Measurements from ENCODE around the gene TOP3B. TPM values are rescaled to one million over a fixed set of nuclear protein-coding genes. Genes with fewer than 3 reads are reported as not detected.

Gene TOP3B
- total RNA-seq, 6 experiments from 2014 or later: 13.5 to 20.4 (median 15.6) TPM

GRCh38 chr22:22002526-22003055 is 20.0 kb upstream of the TOP3B start:
- no peak overlapping the region for H3K4me3 ChIP-seq
- H3K27me3 ChIP-seq: no peaks in the 10 kb centered on the region
- H3K36me3 ChIP-seq: no peaks in the 10 kb centered on the region
- WGBS (ENCODE audit: insufficient coverage, low coverage, low lambda C conversion rate, missing lambda C conversion rate): 70% methylated on average over 2 of the region's 3 CpGs
- no peaks in the 10 kb centered on the region for H3K4me1 ChIP-seq
- intact Hi-C loops (cut with DNase I): no loop called here
- no peak for TF ChIP-seq POLR2A (IDR thresholded peaks at IDR 0.05)
- TF ChIP-seq, protein P1, sequence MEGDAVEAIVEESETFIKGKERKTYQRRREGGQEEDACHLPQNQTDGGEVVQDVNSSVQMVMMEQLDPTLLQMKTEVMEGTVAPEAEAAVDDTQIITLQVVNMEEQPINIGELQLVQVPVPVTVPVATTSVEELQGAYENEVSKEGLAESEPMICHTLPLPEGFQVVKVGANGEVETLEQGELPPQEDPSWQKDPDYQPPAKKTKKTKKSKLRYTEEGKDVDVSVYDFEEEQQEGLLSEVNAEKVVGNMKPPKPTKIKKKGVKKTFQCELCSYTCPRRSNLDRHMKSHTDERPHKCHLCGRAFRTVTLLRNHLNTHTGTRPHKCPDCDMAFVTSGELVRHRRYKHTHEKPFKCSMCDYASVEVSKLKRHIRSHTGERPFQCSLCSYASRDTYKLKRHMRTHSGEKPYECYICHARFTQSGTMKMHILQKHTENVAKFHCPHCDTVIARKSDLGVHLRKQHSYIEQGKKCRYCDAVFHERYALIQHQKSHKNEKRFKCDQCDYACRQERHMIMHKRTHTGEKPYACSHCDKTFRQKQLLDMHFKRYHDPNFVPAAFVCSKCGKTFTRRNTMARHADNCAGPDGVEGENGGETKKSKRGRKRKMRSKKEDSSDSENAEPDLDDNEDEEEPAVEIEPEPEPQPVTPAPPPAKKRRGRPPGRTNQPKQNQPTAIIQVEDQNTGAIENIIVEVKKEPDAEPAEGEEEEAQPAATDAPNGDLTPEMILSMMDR (IDR thresholded peaks at IDR 0.05): no peak
- DNase-seq (no peak), ATAC-seq (no peak)
- H3K9me3 ChIP-seq: no peaks in the 10 kb centered on the region
- H3K27ac ChIP-seq: no peak overlapping the region

GRCh38 chr22:22001664-22002525 is 19.3 kb upstream of the TOP3B start:
- TF ChIP-seq, protein P1 (IDR thresholded peaks at IDR 0.05): no peak
- no peak for TF ChIP-seq POLR2A (IDR thresholded peaks at IDR 0.05)
- Histone ChIP-seq H3K27ac (no peak overlapping the region), H3K27me3 (no peaks in the 10 kb centered on the region), H3K4me1 (no peaks in the 10 kb centered on the region), H3K36me3 (no peaks in the 10 kb centered on the region), H3K4me3 (no peak overlapping the region), H3K9me3 (no peaks in the 10 kb centered on the region)
- intact Hi-C loops (cut with DNase I): no loop called here
- WGBS (ENCODE audit: insufficient coverage, low coverage, low lambda C conversion rate, missing lambda C conversion rate): 100% methylated on average over 2 of the region's 2 CpGs
- DNase-seq: no peak
- ATAC-seq: no peak

DNA sequence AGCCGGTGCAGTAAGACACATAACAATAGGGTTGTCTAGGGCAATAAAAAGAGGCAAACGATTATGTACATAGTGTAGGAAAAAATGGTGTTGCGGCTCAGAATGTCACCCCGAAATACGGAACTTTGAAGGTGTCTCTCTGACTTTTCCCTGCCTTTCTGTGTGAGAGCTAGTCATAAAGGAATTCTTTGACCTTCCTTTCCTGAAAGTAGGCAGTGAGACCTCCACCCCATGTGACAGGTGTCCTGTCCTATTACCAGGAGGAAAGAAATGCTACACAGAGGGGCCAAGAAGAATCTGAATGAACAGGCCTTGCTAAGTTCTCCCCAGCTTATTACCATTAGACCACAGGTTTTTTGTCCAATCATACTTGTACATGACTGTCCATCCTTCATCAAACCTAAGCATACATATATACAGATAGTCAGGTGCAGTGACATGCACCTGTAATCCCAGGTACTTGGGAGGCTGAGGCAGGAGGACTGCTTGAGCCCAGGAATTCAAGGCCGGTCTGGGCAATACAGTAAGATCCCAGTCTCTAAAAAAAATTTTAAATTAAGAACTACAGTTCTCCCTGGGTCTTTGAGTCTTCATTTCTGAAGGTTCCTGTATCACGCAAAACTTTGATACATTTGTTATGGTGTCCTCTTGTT is 16.1 kb upstream of the TOP3B start:
- no peaks in the 10 kb centered on the region for H3K4me1 ChIP-seq
- no peaks in the 10 kb centered on the region for H3K36me3 ChIP-seq
- TF ChIP-seq, protein P1 (IDR thresholded peaks at IDR 0.05): no peak
- no peak for TF ChIP-seq POLR2A (IDR thresholded peaks at IDR 0.05)
- intact Hi-C loops (cut with DNase I): no loop called here
- ATAC-seq (no peak), DNase-seq (no peak)
- H3K27me3 ChIP-seq: no peaks in the 10 kb centered on the region
- H3K27ac ChIP-seq: no peak overlapping the region
- 76% methylated on average over 4 of the region's 7 CpGs for WGBS (ENCODE audit: insufficient coverage, low coverage, low lambda C conversion rate, missing lambda C conversion rate)
- H3K9me3 ChIP-seq: no peaks in the 10 kb centered on the region
- H3K4me3 ChIP-seq: no peak overlapping the region

GRCh38 chr22:21996175-21996720 is 13.7 kb upstream of the TOP3B start:
- TF ChIP-seq, protein P1 (IDR thresholded peaks at IDR 0.05): no peak
- no peak for TF ChIP-seq POLR2A (IDR thresholded peaks at IDR 0.05)
- Histone ChIP-seq H3K4me3 (no peak overlapping the region), H3K4me1 (peaks cover 0 to 17% (median 6%) of the 10 kb centered on the region in 4 donors), H3K27ac (no peak overlapping the region), H3K36me3 (no peaks in the 10 kb centered on the region), H3K9me3 (no peaks in the 10 kb centered on the region), H3K27me3 (no peaks in the 10 kb centered on the region)
- intact Hi-C loops (cut with DNase I): no loop called here
- 77% methylated on average over 5 of the region's 5 CpGs for WGBS (ENCODE audit: insufficient coverage, low coverage, low lambda C conversion rate, missing lambda C conversion rate)
- DNase-seq: no peak
- ATAC-seq: no peak

Data from right lobe of liver (tissue), 6 donors.